GM21717 (cell line): ENCODE data around the gene ANKRD49.
"Not testable (repeated sequence)": the region's sequence is repeated elsewhere in the genome, so short reads cannot be mapped to it uniquely, and the experiment has no call there.

Source experiments
- ATAC-seq: cut with Tn5 transposase; IDR thresholded peaks from one replicate; pipeline ENCODE4 v1.9.1; 2021; ENCODE audit warnings: mild to moderate bottlenecking, moderate library complexity; ENCODE audit not compliant: unreplicated experiment

Gene ANKRD49

DNA sequence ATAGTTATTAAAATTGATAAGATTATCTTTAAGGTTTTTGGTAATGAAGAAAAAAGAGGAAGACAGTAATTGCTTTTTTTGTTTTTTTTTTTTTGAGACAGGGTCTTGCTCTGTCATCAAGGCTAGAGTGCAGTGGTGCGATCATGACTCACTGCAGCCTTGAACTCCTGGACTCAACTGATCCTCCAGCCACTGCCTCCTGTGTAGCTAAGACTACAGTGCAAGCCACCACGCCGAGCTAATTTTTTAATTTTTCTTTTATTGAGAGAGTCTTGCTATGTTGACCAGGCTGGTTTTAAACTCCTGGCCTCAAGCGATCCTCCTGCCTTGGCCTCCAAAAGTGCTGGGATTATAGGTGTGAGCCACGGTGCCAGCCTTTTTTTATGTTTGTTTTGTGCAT lies 12.7 kb downstream of the ANKRD49 start:
- ATAC-seq = not testable (repeated sequence)

DNA sequence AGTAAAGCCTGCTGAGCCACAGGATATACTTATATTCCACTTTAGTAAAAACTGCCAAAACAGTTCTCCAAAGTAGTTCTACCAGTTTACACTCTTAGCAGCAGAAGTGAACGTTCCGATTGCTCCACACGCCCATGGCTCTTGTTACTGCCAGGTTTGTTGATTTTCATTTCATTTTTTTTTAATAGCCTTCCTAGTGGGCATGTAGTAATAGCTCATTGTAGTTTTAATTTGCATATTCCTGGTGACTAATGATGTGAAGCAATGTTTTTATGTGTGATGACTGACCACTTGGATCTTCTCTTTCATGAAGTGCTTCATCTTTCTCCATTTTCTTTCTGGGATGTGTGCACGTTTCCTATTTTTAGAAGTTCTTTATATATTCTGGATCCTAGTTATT lies 13.7 kb downstream of the ANKRD49 start:
- no peak for ATAC-seq

DNA sequence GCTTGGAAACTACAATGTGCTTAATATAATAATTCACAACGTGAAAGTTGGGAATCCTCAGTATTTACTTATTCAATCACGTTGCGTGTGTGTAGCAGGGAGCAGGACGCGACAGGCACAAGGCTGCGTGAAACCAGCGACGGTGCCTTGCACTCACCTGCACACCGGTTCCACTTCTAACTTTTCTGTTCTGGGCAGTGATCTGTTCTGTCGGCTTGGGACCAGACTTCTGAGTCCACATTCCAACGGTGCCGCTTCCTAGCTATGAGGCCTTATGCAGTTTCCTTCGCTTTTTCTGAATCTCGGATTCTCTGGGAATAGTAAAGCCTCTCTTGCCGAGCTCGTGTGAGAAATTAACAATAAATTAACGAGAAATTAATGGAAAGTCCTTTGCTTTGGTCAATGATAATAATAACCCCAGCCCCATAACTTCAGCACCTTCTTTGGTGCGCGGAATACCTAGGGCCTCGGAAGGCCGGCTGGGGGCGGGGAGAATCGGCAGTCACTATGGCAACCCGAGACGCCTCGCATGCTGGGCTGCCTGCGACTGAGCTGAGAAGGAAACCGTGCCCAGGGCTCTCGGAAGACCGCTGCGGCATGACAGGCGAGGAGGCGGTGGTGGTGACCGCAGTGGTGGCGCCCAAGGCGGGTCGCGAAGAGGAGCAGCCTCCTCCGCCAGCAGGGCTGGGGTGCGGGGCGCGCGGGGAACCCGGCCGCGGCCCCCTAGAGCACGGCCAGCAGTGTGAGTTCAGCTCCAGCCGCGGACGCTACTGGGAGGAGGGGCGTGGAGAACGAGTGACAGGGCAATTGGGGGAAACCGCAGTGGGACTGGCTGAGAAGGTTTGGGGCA lies 18.4 kb downstream of the ANKRD49 start, which contains the start of gene C11orf97:
TSS of gene C11orf97 (plus strand) at position 530 of the 850 bp plus-strand sequence. CDS start at position 598, 68 bp downstream.
- ATAC-seq = peak; percentile 53

DNA sequence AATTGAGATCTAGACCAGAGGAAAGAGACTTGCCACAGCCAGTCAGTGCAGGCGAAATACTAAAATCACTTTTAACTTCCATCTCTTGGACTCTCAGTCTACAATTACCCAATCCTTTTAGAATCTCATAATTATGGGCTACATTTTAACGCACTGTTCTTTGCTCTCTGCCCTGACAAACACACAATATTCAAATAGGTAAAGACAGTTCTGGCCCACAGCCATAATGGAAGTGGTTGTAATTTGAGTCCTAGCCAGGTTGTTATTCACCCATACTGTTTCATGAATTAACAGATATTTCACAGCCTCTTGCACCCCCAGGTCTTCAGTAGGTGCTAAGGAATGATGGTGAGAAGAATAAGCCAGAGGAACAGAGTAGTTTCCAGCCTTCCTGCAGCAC lies 19.3 kb downstream of the ANKRD49 start:
- ATAC-seq = no peak

DNA sequence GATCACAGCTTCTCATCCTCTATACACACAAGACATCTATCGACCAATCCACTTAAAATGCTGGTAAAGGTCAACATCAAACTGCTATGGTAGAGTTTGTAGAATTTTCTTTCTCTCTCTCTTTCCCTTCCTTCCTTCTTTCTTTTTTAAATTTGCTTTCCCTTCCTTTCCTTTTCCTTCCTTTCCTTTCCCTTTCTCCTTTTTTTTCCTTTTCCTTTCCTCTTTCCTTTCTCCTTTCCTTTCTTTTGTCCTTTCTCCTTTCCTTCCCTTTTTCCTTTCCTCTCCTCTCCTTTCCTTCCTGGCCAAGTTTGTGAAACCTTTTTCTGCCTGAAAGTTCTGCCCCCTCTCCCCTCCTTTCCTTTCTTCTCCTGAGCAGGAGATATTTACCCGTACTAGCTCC lies 21.6 kb downstream of the ANKRD49 start:
- ATAC-seq = no peak

DNA sequence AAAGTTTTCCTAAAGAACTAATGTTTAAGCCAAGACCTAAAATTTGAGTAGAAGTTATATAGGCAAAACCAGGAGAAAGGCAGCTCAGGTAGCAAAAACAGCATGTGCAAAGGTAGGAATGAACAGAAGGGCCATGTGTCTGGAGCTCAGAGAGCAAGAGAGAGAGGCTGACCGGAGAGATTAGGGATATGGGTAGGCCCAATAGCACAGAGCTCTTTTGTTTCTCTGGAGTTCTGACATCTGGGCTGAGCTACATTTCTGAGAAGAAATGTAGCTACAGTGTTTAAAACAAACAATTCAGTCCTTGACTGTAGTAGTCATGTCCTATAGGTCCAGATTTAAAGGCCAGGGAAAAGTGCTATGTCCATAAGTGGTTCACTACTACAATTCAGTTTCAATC lies 22.9 kb downstream of the ANKRD49 start:
- ATAC-seq = no peak

DNA sequence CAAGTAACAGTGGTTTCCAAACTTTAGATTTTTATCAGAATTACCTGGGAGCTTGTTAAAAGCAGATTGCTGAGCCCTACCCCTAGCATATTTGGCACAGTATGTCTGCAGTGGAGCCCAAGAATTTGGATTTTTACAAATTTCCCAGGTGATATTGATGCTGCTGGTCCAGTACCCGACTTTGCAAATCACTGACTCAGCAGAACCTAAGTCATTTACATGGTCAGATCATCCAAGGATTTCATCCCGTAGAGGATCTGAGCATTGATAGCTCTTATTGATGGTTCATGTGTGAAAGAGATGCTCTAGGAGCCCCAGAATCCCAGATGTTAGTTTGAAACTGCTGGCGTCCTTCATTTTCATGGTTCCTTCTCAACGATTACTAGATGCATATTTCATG lies 24.5 kb downstream of the ANKRD49 start:
- no peak for ATAC-seq

DNA sequence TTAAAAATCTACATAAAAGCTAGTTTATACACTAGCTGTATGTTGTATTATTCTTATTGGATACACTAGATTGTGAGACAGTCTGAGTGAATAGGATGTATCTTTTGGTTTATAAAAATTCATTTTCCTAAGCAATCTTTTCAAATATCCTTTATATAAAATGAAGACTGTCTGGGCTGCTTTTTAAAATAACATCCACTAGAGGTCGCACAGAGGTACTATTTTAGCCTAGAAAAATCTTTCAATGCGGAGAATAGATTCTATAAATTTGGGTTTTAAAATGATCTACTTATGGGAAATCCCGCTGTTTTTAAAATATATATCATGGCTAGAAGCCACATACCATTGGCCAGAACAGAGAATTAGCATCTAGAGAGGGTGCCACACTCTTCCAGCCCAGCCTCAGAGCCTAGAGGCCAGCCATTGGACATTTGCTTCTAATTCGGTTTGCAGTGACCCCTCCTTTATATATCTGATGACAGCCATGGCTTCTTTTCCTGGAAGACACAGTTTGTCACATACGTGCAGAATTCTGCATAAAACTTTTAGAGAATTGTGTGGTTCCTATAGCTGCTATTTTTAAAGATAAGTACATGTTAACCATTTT lies 25.8 kb downstream of the ANKRD49 start:
- ATAC-seq = no peak

DNA sequence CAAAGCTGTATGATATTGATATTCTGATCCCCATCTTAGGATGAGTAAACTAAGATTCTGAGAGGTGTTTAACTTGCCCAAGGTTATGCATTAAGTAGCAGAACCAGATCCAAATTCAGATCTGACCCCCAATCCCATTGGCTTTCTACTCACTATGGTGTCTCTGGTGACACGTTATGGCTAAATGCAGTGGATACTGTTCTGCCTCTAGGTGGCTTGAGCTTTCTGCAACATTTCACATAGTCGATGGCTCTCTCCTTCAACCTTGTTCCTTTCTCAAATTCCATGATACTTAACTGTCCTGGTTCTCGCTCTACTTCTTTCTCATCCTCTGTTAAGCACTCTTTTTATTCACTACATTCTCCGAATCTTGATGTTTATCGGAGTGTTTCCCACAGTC lies 27.9 kb downstream of the ANKRD49 start:
- peak; percentile 64 for ATAC-seq

DNA sequence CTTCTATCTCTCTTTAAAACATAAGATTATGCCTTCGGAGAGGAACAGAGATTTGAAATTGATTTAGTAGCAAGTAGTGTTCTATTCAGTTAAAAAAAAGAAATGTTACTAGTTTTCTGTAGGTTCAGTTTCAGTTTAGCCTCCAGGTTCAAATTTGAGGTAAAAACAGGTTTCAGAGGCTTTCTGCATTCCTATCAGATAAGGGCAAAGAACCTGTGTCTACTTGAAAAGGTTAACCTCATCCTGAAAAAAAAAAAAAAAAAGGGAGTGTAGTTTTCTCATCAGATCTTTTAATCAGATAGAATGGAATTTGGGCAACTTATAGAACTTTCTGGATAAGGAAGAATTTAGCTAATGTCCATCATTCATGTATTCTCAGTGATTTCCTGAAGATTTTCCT lies 30.6 kb downstream of the ANKRD49 start:
- no peak for ATAC-seq

DNA sequence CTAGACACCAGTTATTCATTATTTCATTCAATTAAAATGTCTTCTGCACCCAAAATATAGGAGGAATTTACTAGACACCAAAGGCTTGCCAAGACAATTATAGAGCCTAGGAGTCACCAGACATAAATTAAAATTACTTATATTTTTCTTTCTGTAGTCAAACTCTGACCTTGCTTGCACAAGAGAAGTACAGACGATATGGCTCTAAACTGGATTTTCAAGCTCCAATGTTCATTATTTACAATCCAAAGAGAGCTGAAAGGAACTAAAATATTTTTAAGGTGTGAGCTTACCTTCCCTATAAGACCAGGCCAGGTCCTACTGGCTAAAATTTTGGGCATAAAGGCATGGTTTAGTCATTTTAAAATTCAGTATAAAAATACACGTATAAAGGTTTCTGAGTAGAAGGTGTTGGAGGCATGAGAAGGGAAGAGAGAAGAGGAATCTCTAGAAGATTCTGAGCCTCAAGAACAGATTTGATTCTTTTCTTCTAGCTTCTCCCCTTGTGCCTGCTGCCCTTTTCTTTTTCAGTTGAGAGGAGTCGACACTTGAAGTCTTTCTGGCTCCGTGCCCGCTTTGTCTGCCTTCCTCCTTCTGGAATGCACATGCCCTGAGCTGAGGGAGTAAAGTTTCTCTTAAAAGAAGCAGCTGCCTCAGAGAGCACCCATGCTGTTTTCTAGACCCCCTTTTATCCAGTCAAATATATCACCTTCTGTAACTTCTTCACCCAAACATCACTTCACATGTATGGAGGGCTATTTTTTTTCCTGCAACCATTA lies 32.0 kb downstream of the ANKRD49 start:
- no peak for ATAC-seq

DNA sequence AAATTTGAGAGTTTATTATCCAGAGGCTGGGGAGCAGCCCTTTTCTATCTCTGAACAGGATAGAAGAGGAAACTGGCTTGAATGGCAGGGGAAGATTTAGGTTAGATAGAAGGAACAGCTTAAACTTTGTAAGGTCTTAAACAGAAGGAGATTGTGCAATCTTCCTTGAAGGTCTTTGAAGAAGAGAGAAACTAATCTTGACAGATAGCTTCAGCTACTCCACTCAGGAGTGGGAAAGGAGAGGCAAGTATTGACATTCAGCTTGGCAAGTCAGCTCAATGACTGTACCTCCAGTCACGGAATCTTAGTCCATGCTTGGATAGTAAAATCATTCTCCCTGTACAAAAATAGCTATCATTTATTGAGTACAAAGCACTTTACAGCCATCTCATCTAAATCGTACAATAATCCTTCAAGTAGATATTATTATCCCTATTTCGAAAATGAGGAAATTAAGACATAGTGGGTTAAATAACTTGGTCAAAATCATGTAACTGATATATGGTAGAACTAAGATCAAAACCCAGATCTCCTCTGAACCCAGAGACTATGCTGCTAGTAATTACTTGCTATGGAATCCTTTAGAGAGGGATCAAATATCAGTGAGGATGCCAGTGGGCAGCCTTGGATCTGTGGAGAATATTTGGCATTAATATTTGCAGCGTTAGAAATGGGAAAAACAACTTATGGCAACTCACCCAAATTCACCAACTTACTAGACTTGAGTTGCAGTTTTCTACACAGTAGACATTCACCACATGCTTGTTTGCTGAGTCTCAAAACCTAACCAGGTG lies 33.1 kb downstream of the ANKRD49 start:
- no peak for ATAC-seq

DNA sequence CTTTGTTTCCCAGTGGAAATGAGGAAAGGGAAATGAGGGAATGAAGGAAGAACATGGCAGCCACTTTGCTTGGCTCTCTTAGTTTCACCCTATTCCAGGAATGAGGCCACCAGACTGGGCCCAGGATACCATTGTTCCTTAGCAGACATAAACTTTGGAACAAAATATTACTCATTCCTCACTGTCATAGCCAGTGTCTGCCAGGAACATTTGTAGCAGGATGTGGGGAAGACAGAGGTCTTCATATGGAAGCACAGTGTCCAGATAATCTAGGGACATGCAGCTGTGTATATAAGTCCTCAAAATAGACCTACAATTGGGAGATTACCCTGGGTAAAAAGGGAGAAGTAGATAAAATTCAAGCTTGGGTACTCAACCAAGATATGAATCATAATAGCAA lies 34.8 kb downstream of the ANKRD49 start:
- no peak for ATAC-seq

DNA sequence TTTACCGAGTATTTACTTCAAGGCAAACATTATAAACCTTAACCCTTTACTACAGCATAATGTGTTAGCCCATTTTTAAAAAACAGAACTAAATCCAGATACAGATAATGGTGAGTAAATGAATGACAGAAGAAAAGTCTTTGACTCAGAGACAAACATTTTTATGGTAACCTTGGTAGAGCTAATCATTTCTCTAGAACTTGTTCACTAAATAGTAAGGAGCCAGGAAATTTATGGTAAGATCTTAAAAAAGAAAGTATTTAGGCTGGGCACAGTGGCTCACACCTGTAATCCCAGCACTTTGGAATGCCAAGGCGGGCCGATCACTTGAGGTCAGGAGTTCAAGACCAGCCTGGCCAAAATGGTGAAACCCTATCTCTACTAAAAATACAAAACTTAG lies 38.4 kb downstream of the ANKRD49 start:
- ATAC-seq = no peak

DNA sequence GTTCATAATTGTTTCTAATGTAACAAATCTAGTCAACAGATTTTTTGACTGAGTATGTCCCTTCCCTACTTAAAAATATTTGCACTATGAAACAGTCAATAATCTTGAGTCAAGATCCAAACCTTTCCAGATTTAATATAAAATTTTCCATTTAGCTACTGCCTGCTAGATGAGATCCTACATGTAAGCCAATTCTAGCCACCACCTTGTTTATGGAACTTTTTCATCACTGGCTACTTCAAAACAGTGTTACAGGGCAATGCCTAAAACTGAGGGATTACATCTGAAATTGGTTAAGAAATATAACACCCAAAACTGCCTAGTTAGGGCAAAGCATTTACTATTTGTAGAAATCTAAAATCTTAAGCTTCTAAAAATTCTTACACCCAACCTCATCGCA lies 39.4 kb downstream of the ANKRD49 start:
- ATAC-seq = no peak

DNA sequence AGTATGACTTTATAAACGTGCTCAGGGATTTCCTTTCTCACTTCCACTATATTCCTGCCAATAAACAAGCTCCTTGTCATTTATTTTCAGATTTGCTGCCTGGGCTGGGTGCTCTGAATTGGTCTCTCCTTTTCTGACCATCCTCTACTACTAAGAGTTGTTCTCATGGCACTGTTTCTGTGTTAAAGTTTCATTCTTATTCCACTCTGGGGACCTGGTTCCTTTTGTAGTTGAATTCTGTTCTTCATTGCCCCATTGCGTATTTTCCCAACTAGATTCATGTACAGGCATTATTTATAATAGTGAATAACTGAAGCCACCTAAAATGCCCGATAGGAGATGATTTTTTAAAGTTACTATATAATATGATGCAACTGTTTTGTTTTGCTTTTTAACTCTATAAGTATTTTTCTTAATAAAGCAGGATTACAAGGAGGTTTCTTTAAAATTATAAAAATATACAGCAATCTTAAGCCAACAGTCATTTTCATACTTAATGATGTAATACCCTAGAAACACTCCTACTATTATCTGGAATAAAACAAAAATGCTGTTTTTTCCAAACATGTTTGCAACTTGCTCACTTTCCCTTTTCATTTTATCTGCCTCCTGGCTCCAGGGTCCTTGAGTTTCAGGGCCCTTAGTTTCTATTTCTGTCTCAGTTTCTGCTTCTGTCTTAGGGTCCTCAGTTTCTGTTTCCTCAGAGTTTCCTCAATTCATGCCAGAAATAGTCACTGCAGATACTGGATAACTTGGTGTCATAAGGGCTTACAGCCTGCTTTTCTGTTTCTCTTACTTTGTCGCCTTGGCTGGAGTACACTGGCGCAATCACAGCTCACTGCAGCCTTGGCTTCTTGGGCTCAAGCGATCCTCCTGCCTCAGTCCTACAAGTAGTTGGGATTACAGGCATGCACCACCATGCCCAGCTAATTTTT lies 40.2 kb downstream of the ANKRD49 start:
- ATAC-seq = no peak

DNA sequence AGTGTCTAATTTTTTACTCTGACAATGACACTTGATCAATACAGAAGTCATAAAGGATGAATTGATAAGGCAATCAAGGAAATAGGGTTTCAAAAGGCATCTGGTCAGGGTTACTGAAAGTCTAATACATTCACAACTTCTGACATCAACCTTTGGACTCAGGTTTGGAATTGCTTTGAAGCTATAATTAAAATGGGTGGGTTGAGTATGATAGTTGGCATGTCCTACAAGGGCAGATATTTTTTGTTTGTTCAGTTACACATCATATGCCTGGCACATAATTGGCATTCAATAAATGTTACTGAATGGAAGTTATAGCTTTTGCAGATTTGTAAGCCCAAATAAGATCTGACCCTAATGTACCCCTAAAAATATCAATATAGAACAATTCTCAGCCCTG lies 42.6 kb downstream of the ANKRD49 start:
- ATAC-seq = no peak

DNA sequence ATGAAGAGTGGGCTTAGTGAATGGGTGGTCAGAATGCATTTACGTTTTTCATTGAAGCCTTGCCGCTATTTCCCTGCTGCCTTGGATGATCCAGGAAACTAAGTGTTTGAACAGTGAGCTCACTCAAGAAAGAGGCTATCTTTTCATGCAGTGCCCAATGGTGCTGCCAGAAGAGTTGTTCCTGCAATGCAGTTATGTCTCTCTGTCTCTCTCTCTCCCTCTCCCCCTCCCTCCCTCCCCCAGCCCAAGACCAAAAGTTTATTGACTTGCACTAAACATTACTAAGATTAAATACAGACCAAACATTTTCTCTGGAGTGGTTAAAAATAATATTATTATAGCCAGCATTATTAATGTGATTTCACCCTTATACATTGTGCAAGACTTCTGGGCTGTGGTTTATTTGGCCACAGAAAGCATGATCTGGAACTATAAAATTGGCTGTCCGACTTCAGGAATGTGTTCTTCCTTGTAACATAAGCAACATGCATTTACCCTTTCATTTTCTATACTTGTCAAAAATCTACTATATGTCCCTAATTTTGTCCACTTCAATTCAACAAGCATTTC lies 43.3 kb downstream of the ANKRD49 start:
- no peak for ATAC-seq

DNA sequence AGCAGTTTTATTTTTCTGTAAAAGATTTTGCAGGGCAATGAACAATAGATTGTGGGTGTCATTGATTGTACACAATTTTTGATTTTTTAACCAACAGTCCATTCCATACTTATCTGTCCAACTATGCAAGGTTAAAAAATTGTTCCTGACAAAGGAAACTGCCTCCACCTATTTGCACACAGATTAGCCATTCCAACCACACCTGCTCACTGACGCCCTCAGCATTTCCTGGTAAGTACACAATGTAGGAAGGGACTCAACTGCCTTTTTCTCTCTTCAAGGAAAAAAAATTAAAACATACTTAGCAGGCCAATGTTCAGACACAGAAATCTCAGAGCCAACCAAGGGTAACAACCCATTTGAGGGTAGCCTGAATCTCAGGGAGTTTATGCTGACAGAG lies 45.6 kb downstream of the ANKRD49 start:
- ATAC-seq = no peak
